Coronary artery (tissue), 2 donors: ENCODE measurements around the gene CFHR1.
"Not testable (repeated sequence)": the region's sequence is repeated elsewhere in the genome, so short reads cannot be mapped to it uniquely, and the experiment has no call there.

ENCODE experiments used
- DNase-seq: peaks from one replicate; pipeline ENCODE4 v3.0.0-alpha.2; 2017; ENCODE audit warnings: low spot score
- H3K27ac ChIP-seq, 2 donors: fragments of 200-600 bp; sonication (generic); one replicate each; pipeline ENCODE4 v1.5.1; 2016 to 2019
- H3K4me3 ChIP-seq: fragments of 200-600 bp; sonication (generic); 2 replicates; pipeline ENCODE4 v1.5.1; 2016; ENCODE audit warnings: mild to moderate bottlenecking, moderate library complexity
- TF ChIP-seq, protein P1 (sequence below): fragments of 200-600 bp; sonication (generic); IDR thresholded peaks from one replicate; pipeline ENCODE4 v1.5.1; 2019; ENCODE audit warnings: antibody characterized with exemption

Gene CFHR1

DNA sequence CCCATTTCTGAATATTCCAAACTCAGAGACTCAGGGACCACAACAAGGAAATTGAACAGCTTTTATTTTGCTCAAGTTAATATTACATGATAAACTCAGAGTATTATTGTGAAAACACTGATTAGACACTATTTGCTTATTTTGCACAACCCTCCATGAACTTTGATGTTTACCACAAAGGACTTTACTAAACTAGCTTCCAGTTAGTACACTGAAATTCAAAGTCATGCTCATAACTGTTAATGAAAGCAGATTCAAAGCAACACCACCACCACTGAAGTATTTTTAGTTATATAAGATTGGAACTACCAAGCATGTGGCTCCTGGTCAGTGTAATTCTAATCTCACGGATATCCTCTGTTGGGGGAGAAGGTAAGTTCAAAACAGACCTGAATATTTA is at the start of gene CFHR1:
TSS of gene CFHR1 (plus strand) at position 201 of the 400 bp plus-strand sequence. CDS start at position 315, 114 bp downstream.
- not testable (repeated sequence) for H3K4me3 ChIP-seq, DNase-seq

DNA sequence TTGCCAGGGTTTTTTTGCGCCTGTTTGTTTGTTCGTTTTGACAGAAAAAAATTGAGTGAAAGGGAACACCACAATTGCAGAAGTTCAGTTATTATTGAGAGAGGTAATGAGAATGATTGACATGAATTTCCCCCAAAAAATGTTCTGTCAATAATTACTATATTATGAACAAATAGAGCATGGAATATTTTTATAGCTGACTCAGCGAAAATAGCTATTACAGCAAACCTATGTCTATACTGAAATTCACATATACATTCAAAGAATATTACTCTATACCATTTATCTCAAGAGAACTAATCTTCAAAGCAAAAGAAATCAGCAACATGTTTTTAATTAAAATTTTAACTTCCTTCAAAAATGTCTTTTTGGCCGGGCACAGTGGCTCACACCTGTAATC is 49.7 kb upstream of the CFHR1 start:
- H3K4me3 ChIP-seq, DNase-seq, H3K27ac ChIP-seq: not testable (repeated sequence)

More for the DNA sequence above, at the start of gene CFHR1:
- H3K27ac ChIP-seq = not testable (repeated sequence)

DNA sequence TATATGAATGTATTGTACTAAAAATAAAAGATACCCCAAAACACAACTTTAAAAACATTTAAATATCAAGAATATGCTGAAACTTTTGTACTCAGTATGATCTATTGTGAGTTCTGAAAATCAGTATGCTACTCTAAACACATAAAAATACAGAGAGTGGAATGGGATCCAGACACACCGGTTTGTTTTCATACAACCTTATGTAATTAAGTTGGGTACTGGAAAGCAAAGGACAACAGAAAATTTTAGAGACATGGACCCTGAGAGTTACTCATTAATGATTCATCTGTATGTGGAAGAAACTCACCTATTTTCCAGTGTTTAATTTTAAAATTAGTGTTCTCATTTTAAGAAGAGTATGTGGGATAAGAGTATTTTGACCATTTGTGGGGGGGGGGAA is 45.8 kb upstream of the CFHR1 start:
- DNase-seq = no peak
- TF ChIP-seq, protein P1, sequence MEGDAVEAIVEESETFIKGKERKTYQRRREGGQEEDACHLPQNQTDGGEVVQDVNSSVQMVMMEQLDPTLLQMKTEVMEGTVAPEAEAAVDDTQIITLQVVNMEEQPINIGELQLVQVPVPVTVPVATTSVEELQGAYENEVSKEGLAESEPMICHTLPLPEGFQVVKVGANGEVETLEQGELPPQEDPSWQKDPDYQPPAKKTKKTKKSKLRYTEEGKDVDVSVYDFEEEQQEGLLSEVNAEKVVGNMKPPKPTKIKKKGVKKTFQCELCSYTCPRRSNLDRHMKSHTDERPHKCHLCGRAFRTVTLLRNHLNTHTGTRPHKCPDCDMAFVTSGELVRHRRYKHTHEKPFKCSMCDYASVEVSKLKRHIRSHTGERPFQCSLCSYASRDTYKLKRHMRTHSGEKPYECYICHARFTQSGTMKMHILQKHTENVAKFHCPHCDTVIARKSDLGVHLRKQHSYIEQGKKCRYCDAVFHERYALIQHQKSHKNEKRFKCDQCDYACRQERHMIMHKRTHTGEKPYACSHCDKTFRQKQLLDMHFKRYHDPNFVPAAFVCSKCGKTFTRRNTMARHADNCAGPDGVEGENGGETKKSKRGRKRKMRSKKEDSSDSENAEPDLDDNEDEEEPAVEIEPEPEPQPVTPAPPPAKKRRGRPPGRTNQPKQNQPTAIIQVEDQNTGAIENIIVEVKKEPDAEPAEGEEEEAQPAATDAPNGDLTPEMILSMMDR = no peak
- H3K4me3 ChIP-seq = no peak overlapping the region
- H3K27ac ChIP-seq = no peak overlapping the region

DNA sequence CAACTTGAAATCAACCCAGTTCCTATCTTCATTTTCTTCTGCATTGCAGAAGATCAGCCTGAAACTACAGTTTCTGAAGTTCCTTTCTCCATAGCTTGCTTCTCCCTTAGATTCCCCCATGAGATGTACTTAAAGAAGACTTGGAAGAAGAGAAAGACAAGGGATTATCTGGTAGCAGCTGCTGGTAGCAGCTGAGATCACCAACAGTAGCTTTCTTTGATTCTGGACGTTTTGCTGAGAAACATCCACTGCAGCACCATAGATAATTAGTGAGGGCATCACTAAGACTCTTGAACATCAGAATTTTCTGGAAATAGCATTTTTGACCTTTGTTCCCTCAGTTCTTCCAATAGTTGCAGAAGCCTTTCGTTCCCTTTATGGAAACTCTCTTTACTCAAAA is 45.4 kb upstream of the CFHR1 start:
- DNase-seq = no peak
- TF ChIP-seq, protein P1 = no peak
- Histone ChIP-seq H3K27ac (no peak overlapping the region), H3K4me3 (no peak overlapping the region)

DNA sequence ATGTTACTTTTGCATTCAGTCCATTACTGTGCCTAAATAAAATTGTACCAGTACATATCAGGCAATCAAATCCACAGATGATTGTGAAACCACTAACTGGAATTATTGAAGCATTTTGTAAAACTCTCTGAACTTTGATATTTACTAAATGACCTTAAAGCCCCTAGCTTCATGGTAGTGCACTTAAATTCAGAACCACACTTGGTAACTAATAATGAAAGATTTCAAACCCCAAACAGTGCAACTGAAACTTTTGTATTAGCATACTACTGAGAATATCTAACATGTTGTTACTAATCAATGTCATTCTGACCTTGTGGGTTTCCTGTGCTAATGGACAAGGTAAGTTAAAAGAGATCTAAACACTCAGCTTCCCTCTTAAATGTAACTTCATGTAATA is 44.9 kb upstream of the CFHR1 start, which contains the start of gene CFHR3:
TSS of gene CFHR3 (plus strand) at position 238 of the 400 bp plus-strand sequence. CDS start at position 285, 47 bp downstream.
- TF ChIP-seq, protein P1 = no peak
- no peak for DNase-seq
- H3K4me3 ChIP-seq = no peak within 1 kb of the TSS
- no peak within 1 kb of the TSS for H3K27ac ChIP-seq

DNA sequence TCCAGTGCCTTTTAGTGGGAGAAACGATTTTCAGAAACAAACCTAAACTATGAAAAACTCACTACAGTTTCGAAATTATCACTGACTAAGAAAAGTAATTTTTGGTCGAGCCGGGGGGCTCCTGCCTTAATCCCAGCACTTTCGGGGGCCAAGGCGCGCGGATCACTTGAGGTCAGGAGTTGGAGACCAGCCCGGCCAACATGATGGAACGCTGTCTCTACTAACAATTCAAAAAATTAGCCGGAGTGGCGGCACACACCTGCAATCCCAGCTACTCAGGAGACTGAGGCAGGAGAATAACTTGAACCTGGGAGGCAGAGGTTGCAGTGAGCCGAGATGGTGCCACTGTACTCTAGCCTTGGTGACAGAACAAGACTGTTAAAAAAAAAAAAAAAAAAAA is 41.9 kb upstream of the CFHR1 start:
- TF ChIP-seq, protein P1 = no peak
- DNase-seq = no peak
- Histone ChIP-seq H3K27ac (no peak overlapping the region), H3K4me3 (no peak overlapping the region)

DNA sequence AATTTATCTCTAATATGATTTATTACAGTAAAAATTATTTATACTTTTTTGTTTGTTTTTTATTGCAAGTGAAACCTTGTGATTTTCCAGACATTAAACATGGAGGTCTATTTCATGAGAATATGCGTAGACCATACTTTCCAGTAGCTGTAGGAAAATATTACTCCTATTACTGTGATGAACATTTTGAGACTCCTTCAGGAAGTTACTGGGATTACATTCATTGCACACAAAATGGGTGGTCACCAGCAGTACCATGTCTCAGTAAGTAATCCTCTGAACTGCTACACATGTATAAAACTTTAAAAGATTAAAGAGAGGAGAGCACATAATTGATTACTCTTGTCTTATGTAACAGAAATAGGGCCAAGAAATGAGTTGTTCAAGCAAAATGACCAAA is 40.4 kb upstream of the CFHR1 start:
- Histone ChIP-seq H3K4me3 (no peak overlapping the region), H3K27ac (no peak overlapping the region)
- TF ChIP-seq, protein P1 = no peak
- no peak for DNase-seq

DNA sequence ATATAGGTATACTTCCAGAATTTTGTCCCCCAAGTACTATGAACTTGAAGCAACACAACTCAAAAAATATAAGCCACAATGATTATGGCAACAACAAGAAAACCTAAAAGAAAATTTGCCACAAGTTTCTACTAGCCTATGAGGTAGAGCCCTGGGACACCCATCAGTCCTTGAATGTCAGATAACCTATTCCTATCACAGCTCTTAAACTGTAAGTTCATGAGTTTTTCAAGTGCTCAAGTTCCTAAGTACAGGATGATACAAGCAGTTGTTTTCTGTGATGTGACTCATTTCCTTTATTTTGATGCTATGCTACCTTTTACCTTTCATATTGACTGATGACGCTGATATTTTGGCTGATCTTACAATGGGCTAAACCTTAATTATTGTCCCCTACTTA is 28.3 kb upstream of the CFHR1 start:
- not testable (repeated sequence) for H3K27ac ChIP-seq, H3K4me3 ChIP-seq, DNase-seq

DNA sequence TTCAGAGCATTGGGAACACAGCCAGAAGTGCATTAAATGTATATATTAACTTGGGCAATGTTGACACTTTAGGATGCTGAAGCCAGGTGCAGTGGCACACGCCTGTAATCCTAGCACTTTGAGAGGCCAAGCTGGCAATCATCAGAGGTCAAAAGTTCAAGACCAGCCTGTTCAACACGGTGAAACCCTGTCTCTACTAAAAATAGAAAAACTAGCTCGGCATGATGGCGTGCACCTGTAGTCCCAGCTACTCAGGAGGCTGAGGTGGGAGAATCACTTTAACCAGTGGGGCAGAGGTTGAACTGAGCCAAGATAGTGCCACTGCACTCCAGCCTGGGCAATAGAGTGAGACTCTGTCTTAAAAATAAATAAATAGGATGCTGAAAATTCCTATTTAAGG is 25.4 kb upstream of the CFHR1 start:
- H3K27ac ChIP-seq, DNase-seq, H3K4me3 ChIP-seq: not testable (repeated sequence)
